HEK293 (cell line): ENCODE data around the gene ABCA1.

Source experiments
- CTCF ChIP-seq: fragments of 450-650 bp; formaldehyde crosslinking; IDR thresholded peaks from 2 replicates; pipeline ENCODE4 v1.5.1; 2016; ENCODE audit warnings: missing biosample characterization, missing genetic modification characterization
- EGR2 ChIP-seq: fragments of 450-650 bp; formaldehyde crosslinking; IDR thresholded peaks from 2 replicates; pipeline ENCODE4 v1.5.1; 2016; ENCODE audit warnings: low read depth, missing biosample characterization, missing genetic modification characterization
- REST ChIP-seq: fragments of 450-650 bp; formaldehyde crosslinking; IDR thresholded peaks from 2 replicates; pipeline ENCODE4 v1.5.1; 2016; ENCODE audit warnings: missing biosample characterization, missing genetic modification characterization
- SP7 ChIP-seq: fragments of 450-650 bp; formaldehyde crosslinking; IDR thresholded peaks from 2 replicates; pipeline ENCODE4 v1.5.1; 2016; ENCODE audit warnings: missing biosample characterization, missing genetic modification characterization
- WT1 ChIP-seq: fragments of 450-650 bp; formaldehyde crosslinking; IDR thresholded peaks from 2 replicates; pipeline ENCODE4 v1.5.1; 2016; ENCODE audit warnings: missing biosample characterization, missing genetic modification characterization
- ZNF26 ChIP-seq: fragments of 450-650 bp; formaldehyde crosslinking; IDR thresholded peaks from 2 replicates; pipeline ENCODE4 v1.5.1; 2016; ENCODE audit warnings: missing biosample characterization, missing genetic modification characterization

GRCh38 chr9:104977168-104977567 is 49.2 kb upstream of the ABCA1 start:
- TF ChIP-seq ZNF26 (tag by site-specific recombination) (no peak), SP7 (tag by site-specific recombination) (no peak), WT1 (tag by site-specific recombination) (no peak), CTCF (tag by site-specific recombination) (no peak), REST (tag by site-specific recombination) (no peak), EGR2 (tag by site-specific recombination) (no peak)
